ENCODE measurements around the gene CPVL.

DNA sequence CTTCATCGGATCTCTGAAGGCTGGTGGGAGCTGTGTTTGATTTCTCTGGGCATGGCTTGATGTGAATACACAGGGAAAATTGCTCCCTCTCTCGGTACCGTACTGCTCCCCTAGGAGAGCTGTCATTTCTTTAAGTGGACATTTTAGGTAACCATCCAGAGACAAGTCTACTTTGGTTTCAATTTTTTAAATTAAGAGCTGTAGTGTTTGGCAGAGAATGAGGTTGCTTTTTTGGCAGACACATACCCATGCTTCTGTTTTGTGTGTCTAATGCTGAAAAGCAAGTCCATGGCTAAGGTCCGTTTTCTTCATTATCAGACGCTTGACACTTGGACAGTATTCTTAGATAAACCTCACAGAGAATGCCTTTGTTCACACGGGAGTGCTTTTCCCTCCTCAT, 127.0 kb downstream of the CPVL start:
- no peak for TF ChIP-seq CTCF (IDR thresholded peaks at IDR 0.05; ENCODE audit: borderline replicate concordance, extremely low read depth, low read length, poor library complexity, severe bottlenecking)
- no peak for TF ChIP-seq EZH2 (IDR thresholded peaks at IDR 0.05; ENCODE audit: borderline replicate concordance, low read depth, low read length, severe bottlenecking)
